ENCODE results near the gene RPS6KA2.

The RPS6KA2 gene

GRCh38 chr6:166565084-166565967 is 61.7 kb downstream of the RPS6KA2 start:
- TF ChIP-seq CTCF (IDR thresholded peaks at IDR 0.05; ENCODE audit: insufficient read depth, low read length) (no peak), SPI1 (IDR thresholded peaks at IDR 0.05; ENCODE audit: borderline replicate concordance, low read depth) (no peak), REST (IDR thresholded peaks at IDR 0.05; ENCODE audit: insufficient replicate concordance, low read depth) (no peak), POLR2AphosphoS5 (IDR thresholded peaks at IDR 0.05; ENCODE audit: low read depth) (no peak)
- H3K27me3 ChIP-seq (ENCODE audit: insufficient read depth, poor library complexity, severe bottlenecking): no peaks in the 10 kb centered on the region
- H3K27ac ChIP-seq (replicated peaks): no peak overlapping the region
- H3K4me3 ChIP-seq (replicated peaks; ENCODE audit: insufficient read depth, low read length): no peak overlapping the region
- DNase-seq (ENCODE audit: low read depth in 1 of 2, low spot score in 1 of 2): no peak

GRCh38 chr6:166563805-166564204 is 63.2 kb downstream of the RPS6KA2 start:
- Histone ChIP-seq H3K4me3 (replicated peaks; ENCODE audit: insufficient read depth, low read length) (no peak overlapping the region), H3K27ac (replicated peaks) (no peak overlapping the region), H3K27me3 (ENCODE audit: insufficient read depth, poor library complexity, severe bottlenecking) (no peaks in the 10 kb centered on the region)
- no peak for DNase-seq (ENCODE audit: low read depth in 1 of 2, low spot score in 1 of 2)
- no peak for TF ChIP-seq GABPA (IDR thresholded peaks at IDR 0.05; ENCODE audit: low read depth)

- no peak for TF ChIP-seq SPI1 (IDR thresholded peaks at IDR 0.05; ENCODE audit: borderline replicate concordance, low read depth)
- TF ChIP-seq REST (IDR thresholded peaks at IDR 0.05; ENCODE audit: insufficient replicate concordance, low read depth): no peak
- no peak for TF ChIP-seq CTCF (IDR thresholded peaks at IDR 0.05; ENCODE audit: insufficient read depth, low read length)
- TF ChIP-seq GABPA (IDR thresholded peaks at IDR 0.05; ENCODE audit: low read depth): no peak
- no peak for TF ChIP-seq POLR2AphosphoS5 (IDR thresholded peaks at IDR 0.05; ENCODE audit: low read depth)
- Histone ChIP-seq H3K4me3 (replicated peaks; ENCODE audit: insufficient read depth, low read length) (no peak overlapping the region), H3K27ac (replicated peaks) (no peak overlapping the region), H3K27me3 (ENCODE audit: insufficient read depth, poor library complexity, severe bottlenecking) (no peaks in the 10 kb centered on the region)
- DNase-seq (ENCODE audit: low read depth in 1 of 2, low spot score in 1 of 2): no peak
These were observed 63.9 kb downstream of the RPS6KA2 start for GRCh38 chr6:166563200-166563599.

- no peak for TF ChIP-seq REST (IDR thresholded peaks at IDR 0.05; ENCODE audit: insufficient replicate concordance, low read depth)
- TF ChIP-seq GABPA (IDR thresholded peaks at IDR 0.05; ENCODE audit: low read depth): no peak
- TF ChIP-seq SPI1 (IDR thresholded peaks at IDR 0.05; ENCODE audit: borderline replicate concordance, low read depth): no peak
- TF ChIP-seq POLR2AphosphoS5 (IDR thresholded peaks at IDR 0.05; ENCODE audit: low read depth): no peak
- TF ChIP-seq CTCF (IDR thresholded peaks at IDR 0.05; ENCODE audit: insufficient read depth, low read length): no peak
- no peak overlapping the region for H3K4me3 ChIP-seq (replicated peaks; ENCODE audit: insufficient read depth, low read length)
- DNase-seq (ENCODE audit: low read depth in 1 of 2, low spot score in 1 of 2): no peak
- H3K27ac ChIP-seq (replicated peaks): no peak overlapping the region
- H3K27me3 ChIP-seq (ENCODE audit: insufficient read depth, poor library complexity, severe bottlenecking): no peaks in the 10 kb centered on the region
These were observed 64.3 kb downstream of the RPS6KA2 start for GRCh38 chr6:166562726-166563125.

Data from HL-60 (cell line).